DMS153 (cell line): Measurements from ENCODE around the gene RIC8B.

ENCODE experiments used
- DNase-seq: peaks from one replicate; lab custom pipeline; 2025; lab: John Stamatoyannopoulos, UW

RIC8B gene

GRCh38 chr12:106801830-106802533 is 27.5 kb downstream of the RIC8B start:
- no peak for DNase-seq

- DNase-seq = no peak
Measured at GRCh38 chr12:106804668-106805067, 30.2 kb downstream of the RIC8B start.

- DNase-seq = no peak
Measured at GRCh38 chr12:106814714-106815113, 40.2 kb downstream of the RIC8B start.

- no peak for DNase-seq
Measured at GRCh38 chr12:106815741-106816140, 41.3 kb downstream of the RIC8B start.

GRCh38 chr12:106816231-106816630 is 41.7 kb downstream of the RIC8B start:
- no peak for DNase-seq

- DNase-seq = no peak
Measured at GRCh38 chr12:106819991-106820390, 45.5 kb downstream of the RIC8B start.

GRCh38 chr12:106831699-106832098 is 57.2 kb downstream of the RIC8B start:
- DNase-seq = no peak

GRCh38 chr12:106837782-106838181 is 63.3 kb downstream of the RIC8B start:
- no peak for DNase-seq

- no peak for DNase-seq
Measured at GRCh38 chr12:106839333-106839732, 64.9 kb downstream of the RIC8B start.

- peak; percentile 89 for DNase-seq
Measured at GRCh38 chr12:106840243-106840642, 65.8 kb downstream of the RIC8B start.

GRCh38 chr12:106841510-106842302 is 67.2 kb downstream of the RIC8B start:
- peak; percentile 43 for DNase-seq

GRCh38 chr12:106845902-106846301 is 71.4 kb downstream of the RIC8B start:
- DNase-seq = no peak

GRCh38 chr12:106847861-106848260 is 73.4 kb downstream of the RIC8B start:
- DNase-seq = no peak

- DNase-seq = no peak
Measured at GRCh38 chr12:106851306-106851705, 76.8 kb downstream of the RIC8B start.

GRCh38 chr12:106854723-106855122 is 80.2 kb downstream of the RIC8B start:
- DNase-seq = no peak

- DNase-seq = no peak
Measured at GRCh38 chr12:106855221-106855758, 80.8 kb downstream of the RIC8B start.

- DNase-seq = no peak
Measured at GRCh38 chr12:106861984-106862916, 87.8 kb downstream of the RIC8B start.

GRCh38 chr12:106863189-106863588 is 88.7 kb downstream of the RIC8B start:
- no peak for DNase-seq

GRCh38 chr12:106865683-106866082 is 91.2 kb downstream of the RIC8B start:
- no peak for DNase-seq

GRCh38 chr12:106866426-106867080 is 92.1 kb downstream of the RIC8B start:
- DNase-seq = no peak

- DNase-seq = no peak
Measured at GRCh38 chr12:106867651-106868050, 93.2 kb downstream of the RIC8B start.
